HG03520 (cell line): ENCODE data around the gene UQCR11.
A peak's percentile ranks its signal among the peaks of the same experiment; 100 is the strongest.

Experiments
- ATAC-seq: cut with Tn5 transposase; IDR thresholded peaks from one replicate; pipeline ENCODE4 v1.9.1; 2021; ENCODE audit warnings: mild to moderate bottlenecking, moderate library complexity; ENCODE audit not compliant: unreplicated experiment

UQCR11 gene

DNA sequence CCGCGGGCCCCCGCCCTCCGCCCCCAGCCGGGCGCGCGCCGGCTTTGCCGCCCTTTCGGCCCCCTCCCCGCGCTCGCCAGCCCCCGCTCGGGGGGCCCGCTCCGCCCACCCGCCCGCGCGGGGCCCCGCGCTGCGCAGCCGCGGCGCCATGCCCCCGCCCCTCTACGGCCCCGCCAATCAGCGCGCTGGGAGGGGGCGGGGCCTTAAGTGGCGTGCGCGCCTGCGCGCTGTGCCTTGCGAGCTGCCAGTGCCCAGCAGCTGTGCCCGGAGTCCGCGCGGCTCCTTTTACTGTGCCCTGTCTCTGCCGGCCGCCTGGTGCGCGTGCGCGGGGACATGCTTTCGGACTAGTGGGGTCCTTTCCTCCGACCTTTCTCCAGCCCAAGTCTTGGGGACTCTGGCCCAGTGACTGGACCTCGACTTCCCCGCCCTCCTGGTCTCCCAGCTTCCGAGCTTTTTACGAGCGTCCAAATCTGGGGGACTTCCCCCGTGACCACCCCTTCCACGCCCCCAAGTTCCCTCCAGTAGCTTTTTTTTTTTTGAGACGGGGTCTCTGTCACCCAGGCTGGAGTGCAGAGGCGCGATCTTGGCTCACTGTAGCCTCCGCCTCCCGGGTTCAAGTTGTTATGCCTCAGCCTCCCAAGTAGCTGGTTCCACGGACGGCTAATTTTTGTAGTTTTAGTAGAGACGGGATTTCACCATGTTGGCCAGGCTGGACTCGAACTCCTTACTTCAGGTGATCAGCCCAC, 12.3 kb downstream of the UQCR11 start, which contains the start of gene MBD3:
Gene MBD3, minus strand, starts transcription at position 111 of the 746 bp plus-strand sequence. CDS start 234 bp downstream, outside the sequence.
- peak; percentile 65 for ATAC-seq

DNA sequence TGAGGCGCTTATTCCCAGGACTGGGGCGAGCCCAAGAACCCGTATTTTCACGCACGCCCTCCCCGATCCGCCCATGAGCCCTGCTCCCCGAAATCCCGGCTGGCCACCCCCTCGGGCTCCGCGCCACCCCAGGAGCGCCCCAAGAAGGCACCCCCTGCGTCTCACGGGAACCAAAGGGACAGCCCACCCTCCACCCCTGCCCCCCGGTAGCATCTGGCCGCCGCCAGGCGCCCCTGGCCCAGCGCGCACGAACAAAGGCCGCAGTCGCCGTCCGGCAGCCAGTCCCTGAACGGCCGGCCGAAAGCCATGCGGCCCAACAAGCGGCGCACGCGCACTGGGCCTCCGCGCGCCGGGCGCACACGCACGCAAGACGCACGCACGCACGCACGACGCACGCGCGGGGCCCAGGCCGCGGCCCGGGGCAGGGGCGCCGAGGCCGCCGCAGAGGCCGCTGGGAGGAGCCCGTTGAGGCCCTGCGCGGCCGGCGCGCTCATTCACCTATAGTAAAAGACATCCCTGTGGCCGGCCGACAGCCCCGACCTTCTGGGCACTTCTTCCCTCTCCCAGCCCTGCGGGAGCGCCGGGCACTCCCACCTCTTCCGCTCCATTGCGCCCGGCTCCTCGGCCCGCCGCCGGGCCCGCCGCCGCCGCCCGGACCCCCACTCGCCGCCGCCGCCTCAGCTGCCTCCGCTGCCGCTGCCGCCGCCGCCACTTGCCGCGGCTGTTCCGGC, 13.1 kb downstream of the UQCR11 start:
- peak; percentile 61 for ATAC-seq

DNA sequence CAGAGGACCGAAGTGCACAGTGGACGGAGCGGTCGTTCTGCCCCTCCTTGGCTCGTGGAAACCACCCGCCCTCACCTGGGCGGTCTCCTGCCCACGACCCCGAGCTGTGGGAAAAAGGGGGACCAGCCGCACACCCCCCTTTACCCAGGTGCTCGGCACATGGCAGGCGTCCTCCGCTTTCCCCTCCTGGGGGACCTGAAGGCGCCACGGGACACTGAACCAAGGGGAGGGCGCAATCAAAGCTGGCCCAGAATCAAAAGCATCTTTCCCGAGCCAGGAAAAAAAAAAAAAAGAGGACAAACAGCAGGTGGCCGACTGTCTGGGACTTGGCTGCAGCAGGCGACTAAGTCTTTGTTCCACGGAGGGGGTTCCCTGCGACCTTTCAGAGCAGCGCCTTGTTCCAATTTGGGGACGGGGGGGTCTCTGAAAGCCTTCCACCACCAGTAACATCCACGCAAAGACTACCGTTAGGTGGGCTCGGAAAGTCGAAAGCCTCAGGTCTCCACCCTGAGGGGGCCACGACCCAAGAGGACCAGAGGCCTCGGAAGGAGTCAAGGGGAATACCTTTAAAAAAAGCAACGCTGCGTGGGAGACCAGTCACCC, 13.7 kb downstream of the UQCR11 start:
- no peak for ATAC-seq

DNA sequence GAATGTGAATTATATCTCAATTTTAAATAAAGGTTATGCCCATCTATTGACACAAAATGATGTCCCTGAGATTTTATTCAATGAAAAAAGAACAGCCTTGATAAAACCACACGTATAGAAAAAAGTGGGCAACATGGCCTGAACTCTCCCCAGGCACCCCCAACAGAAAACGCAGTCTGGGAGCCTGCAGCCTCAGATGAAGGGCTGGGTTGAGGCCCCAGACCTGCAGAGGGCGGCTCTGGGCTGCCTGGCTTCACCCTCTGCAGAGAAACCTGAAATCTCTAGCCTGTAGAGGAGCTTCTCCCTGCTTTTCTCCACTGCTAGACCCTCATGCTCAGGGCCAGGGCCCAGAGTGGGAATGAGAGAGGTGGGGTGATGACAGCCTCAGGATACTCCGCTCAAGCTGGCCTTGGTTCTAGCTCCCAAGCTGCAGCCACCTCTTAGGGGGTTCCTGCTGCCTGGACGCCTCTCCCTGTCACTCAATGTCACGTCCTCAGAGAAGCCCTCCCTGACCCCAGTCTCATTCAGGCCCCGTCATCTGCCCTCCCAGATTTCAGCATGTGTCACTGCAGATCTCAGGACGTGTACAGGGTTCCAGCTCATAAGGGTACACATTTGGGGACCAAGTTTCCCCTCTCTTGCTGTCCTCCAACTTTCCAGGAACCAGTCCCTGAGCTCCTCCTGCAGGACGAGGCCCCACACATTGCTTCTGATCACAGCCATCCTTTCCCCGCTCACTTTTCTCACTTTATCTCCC, 14.4 kb downstream of the UQCR11 start:
- no peak for ATAC-seq

DNA sequence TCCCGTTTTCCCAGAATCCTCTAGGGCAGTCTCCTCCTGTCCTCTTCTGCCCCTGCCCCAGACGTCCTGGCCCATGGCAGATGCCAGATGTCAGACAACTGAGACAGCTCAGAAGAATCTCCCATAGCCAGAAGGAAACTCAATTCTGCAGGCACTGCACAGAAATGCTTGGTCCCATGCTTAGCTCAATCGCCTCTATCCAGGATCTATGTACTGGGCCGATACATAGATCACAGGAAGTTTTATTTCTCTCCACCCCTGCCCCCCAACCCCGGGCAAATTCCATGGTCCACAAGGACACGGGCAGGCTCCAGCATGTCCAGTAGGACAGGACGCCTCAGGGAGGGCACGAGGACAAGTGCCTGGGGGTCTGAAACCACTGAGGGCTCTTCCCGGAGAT, 17.4 kb downstream of the UQCR11 start:
- ATAC-seq = no peak

DNA sequence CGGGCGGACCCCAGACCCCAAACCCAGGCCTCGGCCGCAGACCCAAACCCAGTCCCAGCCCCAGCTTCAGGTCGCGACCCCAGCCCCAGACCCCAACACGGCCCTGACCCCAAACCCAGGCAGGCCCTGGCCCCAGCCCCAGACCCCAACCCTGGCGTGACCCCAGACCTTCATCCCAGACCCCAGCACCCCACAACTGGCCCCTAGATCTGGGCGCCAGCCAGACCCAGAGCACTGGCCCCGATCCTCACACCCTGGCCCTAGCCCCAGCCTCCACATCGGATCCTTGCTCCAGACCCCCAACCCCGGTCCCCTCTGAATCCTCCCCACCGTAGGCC, 20.1 kb downstream of the UQCR11 start:
- no peak for ATAC-seq

DNA sequence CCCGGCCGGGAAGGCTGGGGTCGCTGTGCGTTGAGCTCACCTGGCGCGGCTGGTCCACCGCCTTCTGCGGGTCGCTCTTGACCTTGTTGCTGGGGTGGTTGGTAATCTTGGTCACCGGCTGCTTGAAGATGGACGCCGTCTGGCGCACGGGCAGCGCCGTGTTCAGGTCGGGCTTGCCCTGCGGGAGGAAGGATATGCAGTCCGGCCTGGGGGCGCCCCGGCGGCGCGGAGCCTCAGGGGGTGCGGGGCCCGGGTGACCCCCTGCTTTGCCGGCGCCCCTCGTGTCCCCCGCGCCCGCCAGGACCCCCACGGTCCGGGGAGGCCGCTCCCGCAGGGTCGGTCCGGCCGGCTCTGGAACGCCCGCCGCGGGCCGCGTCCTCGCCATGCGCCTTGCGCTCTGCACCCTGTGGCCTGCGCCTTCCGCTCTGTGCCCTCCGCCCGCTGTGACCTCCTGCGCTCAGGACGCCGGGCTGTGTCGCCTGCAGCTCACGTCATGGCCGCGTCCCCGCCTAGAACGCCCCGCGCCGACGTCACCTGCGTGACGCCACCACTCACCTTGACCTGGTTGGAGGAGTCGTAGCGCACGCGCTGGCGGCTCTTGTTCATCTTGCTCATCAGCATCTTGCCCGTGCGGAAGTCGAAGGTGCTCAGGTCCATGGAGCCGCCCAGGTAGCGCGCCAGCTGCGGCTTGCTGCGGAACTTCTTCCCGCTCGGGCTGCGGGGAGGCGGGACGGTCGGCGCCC, 20.6 kb downstream of the UQCR11 start:
- ATAC-seq = no peak

DNA sequence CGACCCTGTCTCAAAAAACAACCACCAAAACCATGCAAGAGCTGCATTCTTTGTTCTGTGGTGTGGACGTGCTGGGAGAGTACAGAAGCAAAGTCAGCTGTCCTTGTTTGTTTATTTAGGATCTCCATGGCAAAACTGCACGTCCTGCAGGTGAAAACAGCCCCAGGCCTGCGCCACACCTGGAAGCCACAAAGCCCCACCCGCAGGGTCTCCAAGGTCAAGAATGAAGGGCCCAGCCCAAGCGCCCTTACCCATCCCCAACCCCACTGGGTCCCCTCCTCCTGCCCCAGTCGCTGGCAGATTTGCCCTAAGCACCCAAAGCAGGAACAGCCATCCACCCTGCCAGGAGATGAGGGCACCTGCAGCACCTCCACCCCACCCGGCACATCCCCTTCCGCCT, 23.1 kb downstream of the UQCR11 start:
- no peak for ATAC-seq

DNA sequence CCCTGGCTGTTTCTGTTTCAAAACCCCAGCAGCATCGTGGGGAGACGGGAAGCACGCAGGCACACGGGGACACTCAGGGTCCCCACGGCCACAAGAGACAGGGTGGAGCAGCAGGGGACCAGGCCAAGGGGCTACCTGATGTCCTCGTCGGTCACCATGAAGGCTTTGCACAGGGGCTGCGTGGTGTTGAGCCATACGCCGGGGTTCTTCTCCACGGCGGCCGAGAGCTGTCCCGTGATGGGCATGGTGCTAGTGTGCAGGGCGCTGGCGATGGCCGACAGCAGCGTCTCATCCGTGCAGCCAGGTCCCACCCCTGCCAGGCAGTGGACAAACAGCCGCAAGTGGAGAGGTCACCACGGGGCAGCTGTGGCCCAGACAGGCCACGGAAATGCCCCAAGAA, 24.3 kb downstream of the UQCR11 start:
- no peak for ATAC-seq

DNA sequence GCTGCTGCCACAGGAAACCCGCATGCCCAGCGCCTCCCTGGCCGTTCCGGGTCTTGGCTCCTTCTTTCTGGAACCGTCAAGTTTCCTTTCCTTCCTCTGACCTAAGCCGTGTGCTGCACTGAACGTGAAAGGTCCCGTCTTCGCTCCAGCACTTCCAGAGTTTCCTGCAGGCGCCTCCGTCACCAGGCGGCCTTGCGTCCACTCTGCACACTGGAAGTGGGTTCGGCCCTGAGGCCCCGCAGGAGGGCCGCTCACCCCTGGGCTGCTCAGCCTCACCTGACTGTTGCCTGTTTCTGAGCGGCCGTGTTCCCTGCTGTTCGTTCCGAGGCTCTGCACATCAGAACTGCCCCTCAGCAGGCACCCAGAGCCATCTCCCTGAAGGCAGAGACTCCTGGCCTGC, 24.9 kb downstream of the UQCR11 start:
- no peak for ATAC-seq

DNA sequence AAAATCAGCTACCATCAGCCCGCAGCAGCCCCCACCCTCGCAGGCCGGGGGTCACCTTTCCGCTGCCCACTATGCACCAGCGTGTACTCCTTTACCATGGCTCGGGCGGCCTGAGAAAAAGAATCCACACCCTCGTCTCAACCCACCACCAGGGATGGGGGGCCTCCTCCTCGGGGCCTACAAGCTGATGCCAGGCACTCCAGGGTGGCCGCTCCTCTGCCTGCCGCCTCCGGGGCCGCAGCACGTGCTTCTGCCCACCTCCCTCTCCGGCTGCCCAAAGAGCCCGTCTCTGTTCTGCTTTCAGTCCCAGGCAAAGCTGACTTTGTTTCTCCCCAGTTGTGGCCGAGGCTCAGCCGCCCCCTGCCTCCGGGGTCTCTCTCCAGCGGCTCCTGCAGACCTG, 26.0 kb downstream of the UQCR11 start:
- no peak for ATAC-seq

DNA sequence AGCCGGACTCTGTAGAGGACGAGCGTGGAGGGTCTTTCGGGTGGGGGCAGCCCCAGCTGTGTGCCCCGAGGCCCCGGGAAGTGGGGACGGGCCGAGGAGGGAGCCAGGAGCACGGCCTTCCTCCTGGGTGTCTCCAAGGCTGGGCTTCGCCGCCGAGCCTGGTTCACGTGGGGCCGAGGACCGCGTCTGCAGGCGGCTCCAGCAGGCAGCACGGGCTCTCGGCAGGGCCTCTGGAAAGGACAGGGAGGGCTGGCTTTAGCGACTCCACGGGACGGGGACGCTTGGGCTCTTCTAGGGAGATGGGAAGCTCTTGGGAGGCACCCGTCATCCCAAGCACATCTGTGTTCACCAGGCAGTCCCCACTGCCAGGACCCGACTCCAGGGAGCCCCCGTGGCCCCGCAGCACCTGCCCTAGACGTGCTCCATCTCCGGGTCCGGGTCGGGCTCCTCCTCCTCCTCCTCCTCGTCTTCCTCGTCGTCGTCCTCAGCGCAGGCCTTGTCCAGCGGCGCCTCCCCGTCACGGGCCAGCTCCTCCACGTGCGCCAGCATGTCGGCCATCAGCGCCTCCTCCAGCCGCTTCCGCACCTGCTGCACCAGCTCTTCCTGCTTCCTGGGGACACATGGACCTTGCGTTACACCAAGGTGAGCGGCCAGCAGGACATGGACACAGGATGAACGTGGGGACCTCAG, 27.2 kb downstream of the UQCR11 start:
- ATAC-seq = no peak

DNA sequence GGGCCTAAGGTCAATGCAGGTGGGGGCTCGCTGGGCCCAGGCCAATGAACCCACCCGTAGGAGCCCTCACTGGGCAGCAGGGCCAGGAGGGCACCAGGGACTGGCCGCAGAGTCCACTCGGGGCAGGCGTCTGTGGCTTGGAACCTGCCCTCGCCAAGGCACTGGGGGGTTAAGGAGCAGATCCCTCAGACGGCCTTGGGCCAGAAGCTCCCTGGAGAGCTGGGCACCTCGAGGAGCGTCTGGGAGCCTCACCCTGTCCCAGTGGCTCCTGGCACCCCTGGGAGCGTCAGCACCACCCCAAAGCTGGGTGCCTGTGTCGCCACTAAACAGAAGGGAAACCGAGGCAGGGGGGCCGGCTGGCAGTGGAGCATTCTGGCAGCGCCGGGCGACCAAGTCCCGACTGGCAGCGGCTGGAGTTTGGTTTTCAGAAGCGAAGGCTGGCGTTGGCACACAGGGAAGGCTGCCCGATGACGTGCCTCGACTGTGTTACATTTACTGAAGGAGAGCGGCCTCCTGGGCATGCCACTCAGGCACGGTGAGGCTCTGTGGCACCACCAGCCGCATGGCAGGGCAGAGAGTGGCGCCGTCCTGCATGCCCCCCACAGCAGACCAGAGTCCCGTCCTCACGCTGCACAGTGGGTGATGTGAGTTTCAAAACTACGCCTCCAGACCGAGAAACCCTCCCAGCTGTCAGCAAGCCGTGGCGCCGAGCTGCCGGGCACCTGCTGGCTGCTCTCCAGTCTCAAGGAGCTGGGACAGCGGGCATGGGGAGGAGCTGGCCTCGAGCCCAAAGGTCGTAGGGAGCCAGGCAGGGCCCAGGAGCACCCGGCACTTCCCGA, 28.0 kb downstream of the UQCR11 start:
- no peak for ATAC-seq

DNA sequence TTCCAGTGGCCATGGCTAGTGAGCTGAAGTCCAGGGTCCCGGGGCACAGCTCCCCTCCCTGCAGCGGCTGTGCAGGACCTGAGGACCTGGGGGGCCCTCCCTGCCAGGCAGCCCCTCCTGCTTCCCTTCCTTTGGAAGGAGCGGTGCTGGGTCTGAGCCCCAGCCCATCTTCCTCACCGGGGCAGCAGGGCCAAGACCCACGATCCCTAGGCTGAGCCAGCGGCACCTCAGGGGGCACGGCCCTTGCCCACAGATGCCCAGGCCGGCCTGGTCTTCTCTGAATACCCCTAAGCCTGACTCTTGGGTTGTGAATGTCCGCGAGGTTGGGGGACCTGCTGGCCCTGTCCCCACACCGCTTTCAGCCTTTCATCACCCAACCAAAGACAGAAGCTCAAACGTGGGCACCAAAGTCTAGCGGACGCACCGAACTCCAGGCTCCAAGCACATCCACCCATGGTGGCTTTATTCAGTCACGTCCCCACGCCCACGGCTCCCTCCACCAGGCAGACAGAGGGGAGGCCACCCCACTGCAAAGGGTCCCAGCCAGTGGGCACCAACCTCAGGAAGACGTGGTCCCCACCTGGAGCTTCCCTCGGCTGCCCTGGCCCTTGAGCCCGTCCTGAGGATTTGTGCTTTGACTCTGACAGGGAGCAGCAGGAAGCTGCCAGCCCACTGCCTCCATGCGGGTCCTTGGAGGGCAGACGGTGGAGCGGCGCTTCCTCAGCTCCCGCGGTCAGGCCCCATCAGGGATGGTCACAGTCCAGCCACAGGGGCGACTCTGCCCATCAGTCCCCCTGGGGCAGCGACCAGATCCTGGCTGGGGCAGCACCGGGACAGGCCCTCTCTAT, 28.8 kb downstream of the UQCR11 start:
- ATAC-seq = no peak

DNA sequence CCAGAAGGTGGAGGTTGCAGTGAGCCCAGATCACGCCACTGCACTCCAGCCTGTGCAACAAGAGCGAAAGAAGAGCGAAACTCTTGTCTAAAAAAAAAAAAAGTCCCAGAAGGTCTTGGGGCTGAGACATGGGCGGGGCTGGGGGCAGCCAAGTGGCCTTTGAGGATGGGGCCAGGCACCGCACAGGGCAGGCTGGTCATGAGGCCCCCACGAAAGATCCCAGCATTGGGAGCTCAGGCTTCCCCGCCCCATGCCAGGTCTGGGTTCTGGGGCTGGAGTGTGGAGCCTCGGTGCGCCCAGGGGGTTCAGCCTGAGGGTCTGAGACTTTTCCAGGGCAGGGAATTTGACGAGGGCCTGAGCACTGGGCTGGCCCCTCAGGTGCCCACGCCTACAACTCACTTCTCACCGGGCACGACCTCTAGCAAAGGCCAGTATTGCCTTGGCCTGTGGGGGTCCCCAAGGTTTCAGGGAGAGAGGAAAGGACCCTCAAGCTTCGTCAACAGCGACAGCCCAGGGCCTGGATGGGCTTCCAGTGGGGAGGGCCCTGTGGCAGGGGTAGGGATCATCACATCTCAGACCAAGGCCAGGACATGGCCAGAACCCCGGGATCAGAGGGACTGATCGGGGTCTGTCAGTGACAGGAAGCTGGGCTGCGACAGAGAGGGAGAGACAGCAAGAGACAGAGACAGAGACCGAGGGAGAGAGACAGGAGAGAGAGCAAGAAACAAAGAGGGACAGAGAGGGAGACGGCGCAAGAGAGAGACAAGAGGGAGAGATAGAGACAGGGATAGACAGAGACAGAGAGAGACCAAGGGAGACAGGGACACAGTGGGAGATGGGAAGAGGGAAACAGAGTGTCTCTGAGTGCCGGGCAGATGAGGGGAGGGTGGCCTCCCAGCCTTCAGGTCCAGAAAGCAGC, 29.7 kb downstream of the UQCR11 start:
- ATAC-seq = no peak

DNA sequence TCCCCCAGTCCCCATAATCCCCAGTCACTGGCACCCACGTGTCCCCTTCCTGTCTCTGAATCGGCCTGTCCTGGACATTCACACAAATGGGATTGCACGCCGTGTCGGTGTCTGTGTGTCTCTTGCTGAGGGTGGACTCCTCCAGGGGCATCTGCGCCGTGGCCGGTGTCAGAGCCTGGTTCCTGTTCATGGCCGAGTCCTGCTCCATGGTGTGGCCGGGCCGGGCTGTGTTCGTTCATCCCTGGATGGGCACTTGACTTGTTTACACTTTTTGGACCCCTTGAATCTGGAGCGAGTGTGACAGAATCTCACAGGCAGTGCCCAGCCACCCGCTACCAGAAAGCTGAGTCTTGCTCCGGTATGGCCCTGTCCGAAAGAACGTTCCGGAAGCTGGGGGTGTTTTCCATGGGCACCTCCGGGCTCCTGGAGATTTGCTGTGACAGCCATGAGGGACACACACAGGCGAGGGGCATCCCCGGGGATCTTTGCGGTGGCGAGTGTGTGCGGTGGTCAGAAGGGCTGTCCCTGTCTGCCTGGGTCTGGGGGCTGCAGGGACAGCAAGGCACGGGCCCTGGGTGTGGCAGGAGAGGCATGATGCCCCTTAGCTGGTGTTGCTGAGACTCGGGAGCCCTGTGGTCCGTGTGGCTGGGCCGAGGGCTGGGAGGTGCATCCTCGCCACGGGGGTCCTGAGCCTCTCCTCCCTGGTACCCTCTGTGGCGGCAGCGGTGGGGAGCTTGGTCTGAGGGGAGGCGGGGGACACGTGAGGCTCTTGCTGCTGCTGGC, 30.7 kb downstream of the UQCR11 start:
- no peak for ATAC-seq
